ENCODE results near the gene NSDHL. TPM values are rescaled to one million over a fixed set of nuclear protein-coding genes. Genes with fewer than 3 reads are reported as not detected.

The NSDHL gene
- polyA plus RNA-seq, 3 donors = 8.2 to 21.3 (median 19.9) TPM

DNA sequence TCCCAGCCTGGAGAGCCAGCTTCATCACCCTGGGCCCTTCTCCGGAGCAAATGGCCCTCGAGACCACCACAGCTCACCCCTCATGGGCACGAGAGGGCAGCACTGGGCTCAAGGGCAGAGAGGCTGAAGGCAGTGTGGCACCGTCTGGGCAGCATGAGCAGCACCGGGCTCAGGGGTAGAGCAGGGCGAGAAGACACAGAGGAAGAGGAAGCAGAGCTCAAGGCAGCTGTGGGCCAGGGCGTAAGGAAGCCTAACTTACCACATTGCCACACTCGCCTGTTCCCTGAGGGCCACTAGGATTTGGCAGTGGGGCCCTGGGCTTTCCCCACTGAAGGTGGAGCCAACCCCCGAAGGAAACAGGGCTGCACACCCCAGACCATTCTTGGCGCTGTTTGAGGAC lies 82.5 kb downstream of the NSDHL start:
- Histone ChIP-seq H4K20me1 (ENCODE audit: insufficient read depth, low read length) (no peaks in the 10 kb centered on the region), H3K27me3 (ENCODE audit: control insufficient read depth in 2 of 2, insufficient read depth in 2 of 2, low read length in 2 of 2) (no peaks in the 10 kb centered on the region), H3K27ac (ENCODE audit: low read depth in 1 of 2, low read length in 2 of 2) (peak overlapping the region in 1 of 2 donors; percentile 9), H3K9ac (ENCODE audit: insufficient read depth, low read length, poor library complexity, severe bottlenecking) (no peak overlapping the region), H3K9me3 (replicated peaks in 1 of 2; ENCODE audit: control insufficient read depth in 1 of 2, insufficient read depth in 1 of 2, low read length in 2 of 2) (no peaks in the 10 kb centered on the region), H3K36me3 (replicated peaks in 1 of 2; ENCODE audit: control insufficient read depth in 1 of 2, insufficient read depth in 2 of 2, low read length in 2 of 2) (no peaks in the 10 kb centered on the region), H3K79me2 (ENCODE audit: insufficient read depth, low read length) (no peaks in the 10 kb centered on the region), H2AFZ (ENCODE audit: insufficient read depth, low read depth, low read length, poor library complexity, severe bottlenecking) (peak overlapping the region; percentile 46), H3K4me2 (replicated peaks; ENCODE audit: extremely low read depth, low read length, poor library complexity, severe bottlenecking) (peak overlapping the region; percentile 19), H3K4me1 (ENCODE audit: control insufficient read depth in 1 of 2, insufficient read depth in 2 of 2, low read length in 2 of 2) (peaks cover 38 to 42% of the 10 kb centered on the region in 2 donors), H3K4me3 (replicated peaks in 1 of 3; ENCODE audit: low read depth in 2 of 3, low read length in 3 of 3) (no peak overlapping the region)
- intact Hi-C loops (cut with micrococcal nuclease) = no loop called here
- peak; percentile 33 to 63 (median 37) for DNase-seq
- Mint-ChIP-seq H3K9me3 (peaks cover 0 to 2% (median 0%) of the 10 kb centered on the region in 7 donors), H3K27me3 (ENCODE audit: low read depth in 3 of 3) (peaks cover 1 to 4% (median 2%) of the 10 kb centered on the region in 3 donors), H3K36me3 (no peaks in the 10 kb centered on the region), H3K4me1 (peaks cover 28% of the 10 kb centered on the region), H3K4me3 (no peak overlapping the region), H3K27ac (peak overlapping the region in 3 of 7 donors; percentile 40 to 72 (median 46))
- 13% methylated on average over 4 of the region's 10 CpGs for WGBS (ENCODE audit: insufficient coverage)
- TF ChIP-seq CTCF (IDR thresholded peaks at IDR 0.05) = no peak

- H3K4me3 Mint-ChIP-seq = no peak overlapping the region
- peaks cover 0 to 2% (median 0%) of the 10 kb centered on the region in 7 donors for H3K9me3 Mint-ChIP-seq
- Histone ChIP-seq H3K27ac (ENCODE audit: low read depth in 1 of 2, low read length in 2 of 2) (no peak overlapping the region), H3K4me1 (ENCODE audit: control insufficient read depth in 1 of 2, insufficient read depth in 2 of 2, low read length in 2 of 2) (peaks cover 44 to 48% of the 10 kb centered on the region in 2 donors), H3K36me3 (replicated peaks in 1 of 2; ENCODE audit: control insufficient read depth in 1 of 2, insufficient read depth in 2 of 2, low read length in 2 of 2) (no peaks in the 10 kb centered on the region), H3K4me3 (replicated peaks in 1 of 3; ENCODE audit: low read depth in 2 of 3, low read length in 3 of 3) (no peak overlapping the region), H3K79me2 (ENCODE audit: insufficient read depth, low read length) (no peaks in the 10 kb centered on the region), H3K9ac (ENCODE audit: insufficient read depth, low read length, poor library complexity, severe bottlenecking) (no peak overlapping the region), H3K9me3 (replicated peaks in 1 of 2; ENCODE audit: control insufficient read depth in 1 of 2, insufficient read depth in 1 of 2, low read length in 2 of 2) (no peaks in the 10 kb centered on the region), H2AFZ (ENCODE audit: insufficient read depth, low read depth, low read length, poor library complexity, severe bottlenecking) (peak overlapping the region; percentile 46), H3K4me2 (replicated peaks; ENCODE audit: extremely low read depth, low read length, poor library complexity, severe bottlenecking) (no peak overlapping the region), H3K27me3 (ENCODE audit: control insufficient read depth in 2 of 2, insufficient read depth in 2 of 2, low read length in 2 of 2) (no peaks in the 10 kb centered on the region), H4K20me1 (ENCODE audit: insufficient read depth, low read length) (no peaks in the 10 kb centered on the region)
- WGBS (ENCODE audit: insufficient coverage) = 100% methylated on average over 1 of the region's 6 CpGs
- TF ChIP-seq CTCF (IDR thresholded peaks at IDR 0.05) = no peak
- H3K4me1 Mint-ChIP-seq = peaks cover 32% of the 10 kb centered on the region
- intact Hi-C loops (cut with micrococcal nuclease) = no loop called here
- peak overlapping the region in 1 of 7 donors; percentile 54 for H3K27ac Mint-ChIP-seq
- H3K27me3 Mint-ChIP-seq (ENCODE audit: low read depth in 3 of 3) = peaks cover 1 to 8% (median 2%) of the 10 kb centered on the region in 3 donors
- DNase-seq = no peak
- no peaks in the 10 kb centered on the region for H3K36me3 Mint-ChIP-seq
Observed at GRCh38 chrX:152913910-152914309, 83.0 kb downstream of the NSDHL start.
